Mucosa of rectum (tissue), 2 donors: ENCODE measurements around the gene HAUS8.
"Not testable (repeated sequence)": the region's sequence is repeated elsewhere in the genome, so short reads cannot be mapped to it uniquely, and the experiment has no call there.

Source experiments
- H3K27ac ChIP-seq, 2 donors: one replicate each; pipeline ENCODE4 v1.7.0; 2013; ENCODE audit warnings: inconsistent platforms in 2 of 2, low read depth in 2 of 2, low read length in 2 of 2
- H3K27me3 ChIP-seq, 2 donors: one replicate each; pipeline ENCODE4 v1.7.0; 2013; ENCODE audit warnings: low read length in 2 of 2; ENCODE audit not compliant: control insufficient read depth in 2 of 2, insufficient read depth in 2 of 2
- H3K36me3 ChIP-seq, 2 donors: one replicate each; pipeline ENCODE4 v1.7.0; 2013; ENCODE audit warnings: low read length in 2 of 2; ENCODE audit not compliant: control insufficient read depth in 2 of 2, insufficient read depth in 2 of 2
- H3K4me1 ChIP-seq, 2 donors: one replicate each; pipeline ENCODE4 v1.7.0; 2013; ENCODE audit warnings: low read length in 2 of 2, mild to moderate bottlenecking in 1 of 2; ENCODE audit not compliant: control insufficient read depth in 2 of 2, insufficient read depth in 2 of 2
- H3K4me3 ChIP-seq, 2 donors: one replicate each; pipeline ENCODE4 v1.7.0; 2013; ENCODE audit warnings: low read length in 2 of 2
- H3K9ac ChIP-seq, 2 donors: one replicate each; pipeline ENCODE4 v1.7.0; 2013; ENCODE audit warnings: low read length in 2 of 2, low read depth in 1 of 2, mild to moderate bottlenecking in 1 of 2
- H3K9me3 ChIP-seq, 2 donors: one replicate each; pipeline ENCODE4 v1.7.0; 2013; ENCODE audit warnings: low read length in 2 of 2; ENCODE audit not compliant: control insufficient read depth in 2 of 2
- donor health status: healthy.
- donor health status: Normal muscosa, but diverticular disease.

Gene HAUS8

GRCh38 chr19:17112271-17112670 lies 37.0 kb upstream of the HAUS8 start:
- H3K36me3 ChIP-seq = peaks cover 3 to 12% of the 10 kb centered on the region in 2 donors
- no peaks in the 10 kb centered on the region for H3K9me3 ChIP-seq
- peaks cover 13 to 23% of the 10 kb centered on the region in 2 donors for H3K4me1 ChIP-seq
- no peak overlapping the region for H3K4me3 ChIP-seq
- no peaks in the 10 kb centered on the region for H3K27me3 ChIP-seq
- H3K9ac ChIP-seq = no peak overlapping the region
- H3K27ac ChIP-seq = peak overlapping the region in 1 of 2 donors; percentile 67

GRCh38 chr19:17111766-17112165 lies 36.5 kb upstream of the HAUS8 start:
- Histone ChIP-seq H3K27me3 (no peaks in the 10 kb centered on the region), H3K4me3 (no peak overlapping the region), H3K9me3 (no peaks in the 10 kb centered on the region), H3K4me1 (peaks cover 14 to 24% of the 10 kb centered on the region in 2 donors), H3K27ac (peak overlapping the region in 1 of 2 donors; percentile 38), H3K36me3 (peaks cover 3 to 12% of the 10 kb centered on the region in 2 donors), H3K9ac (no peak overlapping the region)

- H3K4me3 ChIP-seq = peak overlapping the region in 1 of 2 donors; percentile 1
- peaks cover 6 to 14% of the 10 kb centered on the region in 2 donors for H3K36me3 ChIP-seq
- H3K4me1 ChIP-seq = peaks cover 14 to 24% of the 10 kb centered on the region in 2 donors
- no peaks in the 10 kb centered on the region for H3K27me3 ChIP-seq
- H3K9ac ChIP-seq = no peak overlapping the region
- peak overlapping the region; percentile 30 to 59 for H3K27ac ChIP-seq
- no peaks in the 10 kb centered on the region for H3K9me3 ChIP-seq
These were observed 35.3 kb upstream of the HAUS8 start for GRCh38 chr19:17110599-17110966.

- Histone ChIP-seq H3K4me1 (peaks cover 14 to 24% of the 10 kb centered on the region in 2 donors), H3K4me3 (peak overlapping the region in 1 of 2 donors; percentile 1), H3K27ac (peak overlapping the region; percentile 30 to 59), H3K36me3 (peaks cover 6 to 14% of the 10 kb centered on the region in 2 donors), H3K9ac (no peak overlapping the region), H3K9me3 (no peaks in the 10 kb centered on the region), H3K27me3 (no peaks in the 10 kb centered on the region)
These were observed 34.8 kb upstream of the HAUS8 start for GRCh38 chr19:17109962-17110598.

- no peak overlapping the region for H3K4me3 ChIP-seq
- no peaks in the 10 kb centered on the region for H3K9me3 ChIP-seq
- peaks cover 6 to 18% of the 10 kb centered on the region in 2 donors for H3K36me3 ChIP-seq
- peaks cover 14 to 24% of the 10 kb centered on the region in 2 donors for H3K4me1 ChIP-seq
- no peak overlapping the region for H3K9ac ChIP-seq
- H3K27me3 ChIP-seq = no peaks in the 10 kb centered on the region
- peak overlapping the region in 1 of 2 donors; percentile 59 for H3K27ac ChIP-seq
These were observed 34.0 kb upstream of the HAUS8 start for GRCh38 chr19:17109300-17109699.

GRCh38 chr19:17108453-17108784 lies 33.2 kb upstream of the HAUS8 start:
- H3K9me3 ChIP-seq = no peaks in the 10 kb centered on the region
- no peaks in the 10 kb centered on the region for H3K27me3 ChIP-seq
- peak overlapping the region; percentile 51 to 71 for H3K27ac ChIP-seq
- H3K9ac ChIP-seq = no peak overlapping the region
- peaks cover 9 to 18% of the 10 kb centered on the region in 2 donors for H3K36me3 ChIP-seq
- peaks cover 14 to 24% of the 10 kb centered on the region in 2 donors for H3K4me1 ChIP-seq
- no peak overlapping the region for H3K4me3 ChIP-seq

GRCh38 chr19:17107546-17108452 lies 32.5 kb upstream of the HAUS8 start:
- H3K9me3 ChIP-seq = no peaks in the 10 kb centered on the region
- H3K27me3 ChIP-seq = no peaks in the 10 kb centered on the region
- peaks cover 9 to 24% of the 10 kb centered on the region in 2 donors for H3K4me1 ChIP-seq
- peak overlapping the region; percentile 51 to 71 for H3K27ac ChIP-seq
- H3K9ac ChIP-seq = no peak overlapping the region
- H3K36me3 ChIP-seq = peaks cover 14 to 22% of the 10 kb centered on the region in 2 donors
- no peak overlapping the region for H3K4me3 ChIP-seq

- H3K36me3 ChIP-seq = peaks cover 21 to 24% of the 10 kb centered on the region in 2 donors
- H3K4me1 ChIP-seq = peaks cover 9 to 21% of the 10 kb centered on the region in 2 donors
- not testable (repeated sequence) for H3K9ac ChIP-seq
These were observed 31.7 kb upstream of the HAUS8 start for GRCh38 chr19:17106964-17107363.

GRCh38 chr19:17105556-17105955 lies 30.3 kb upstream of the HAUS8 start:
- H3K27ac ChIP-seq = no peak overlapping the region

More at GRCh38 chr19:17106964-17107363, 31.7 kb upstream of the HAUS8 start:
- H3K27ac ChIP-seq = peak overlapping the region in 1 of 2 donors; percentile 71
- H3K4me3 ChIP-seq, H3K27me3 ChIP-seq, H3K9me3 ChIP-seq: not testable (repeated sequence)

GRCh38 chr19:17104679-17105078 lies 29.4 kb upstream of the HAUS8 start:
- H3K9ac ChIP-seq = no peak overlapping the region
- no peak overlapping the region for H3K27ac ChIP-seq
- H3K9me3 ChIP-seq = no peaks in the 10 kb centered on the region
- peaks cover 9 to 12% of the 10 kb centered on the region in 2 donors for H3K4me1 ChIP-seq
- peaks cover 25 to 26% of the 10 kb centered on the region in 2 donors for H3K36me3 ChIP-seq
- no peaks in the 10 kb centered on the region for H3K27me3 ChIP-seq
- H3K4me3 ChIP-seq = no peak overlapping the region

More at GRCh38 chr19:17105556-17105955, 30.3 kb upstream of the HAUS8 start:
- Histone ChIP-seq H3K27me3 (no peaks in the 10 kb centered on the region), H3K9ac (no peak overlapping the region), H3K4me3 (no peak overlapping the region), H3K9me3 (no peaks in the 10 kb centered on the region), H3K4me1 (peaks cover 9 to 16% of the 10 kb centered on the region in 2 donors), H3K36me3 (peaks cover 25 to 26% of the 10 kb centered on the region in 2 donors)
